COLO668 (cell line): Measurements from ENCODE around the gene SLC39A10.
A peak's percentile ranks its signal among the peaks of the same experiment; 100 is the strongest.
"Not testable (repeated sequence)": the region's sequence is repeated elsewhere in the genome, so short reads cannot be mapped to it uniquely, and the experiment has no call there.

ENCODE experiments used
- DNase-seq: peaks from one replicate; lab custom pipeline; 2025; ENCODE audit not compliant: unreplicated experiment; lab: John Stamatoyannopoulos, UW

Gene SLC39A10

DNA sequence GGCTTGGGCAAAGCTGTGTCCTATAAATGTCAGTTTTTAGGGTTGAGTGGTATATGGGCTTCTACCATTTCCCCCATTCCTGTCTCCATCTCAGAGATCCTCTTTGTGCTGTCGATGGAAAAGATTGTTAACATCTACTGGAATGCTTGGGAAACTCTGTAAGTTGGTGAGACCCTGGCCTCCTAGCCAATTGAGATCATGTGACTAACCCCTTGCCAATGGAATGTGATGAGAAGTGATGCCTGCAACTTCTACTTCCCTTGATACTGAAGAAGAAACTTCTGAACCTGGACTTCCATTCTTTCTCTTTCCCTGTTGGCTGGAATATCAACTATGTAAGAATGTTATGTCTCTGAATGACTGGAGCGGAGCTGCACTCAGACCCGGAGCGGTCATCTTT lies 14.5 kb downstream of the SLC39A10 start:
- no peak for DNase-seq

DNA sequence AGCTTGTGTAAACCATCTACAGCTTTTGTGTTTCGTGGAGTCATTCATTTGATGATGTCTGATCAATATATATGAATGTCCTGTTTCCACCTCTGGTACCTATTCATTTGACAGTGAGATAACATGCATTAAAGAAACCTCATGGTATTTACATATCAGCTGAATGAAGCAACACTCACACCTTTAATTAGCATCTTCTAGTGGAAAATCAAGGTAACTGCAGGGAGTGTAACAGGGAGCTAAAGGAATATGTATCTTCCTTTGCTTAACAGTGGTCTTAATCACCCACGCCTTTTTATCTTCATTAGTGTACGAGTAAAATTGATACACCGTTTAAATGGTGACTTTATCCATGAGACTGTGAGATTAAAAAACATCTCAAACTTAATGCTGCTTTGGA lies 15.6 kb downstream of the SLC39A10 start:
- DNase-seq = no peak

DNA sequence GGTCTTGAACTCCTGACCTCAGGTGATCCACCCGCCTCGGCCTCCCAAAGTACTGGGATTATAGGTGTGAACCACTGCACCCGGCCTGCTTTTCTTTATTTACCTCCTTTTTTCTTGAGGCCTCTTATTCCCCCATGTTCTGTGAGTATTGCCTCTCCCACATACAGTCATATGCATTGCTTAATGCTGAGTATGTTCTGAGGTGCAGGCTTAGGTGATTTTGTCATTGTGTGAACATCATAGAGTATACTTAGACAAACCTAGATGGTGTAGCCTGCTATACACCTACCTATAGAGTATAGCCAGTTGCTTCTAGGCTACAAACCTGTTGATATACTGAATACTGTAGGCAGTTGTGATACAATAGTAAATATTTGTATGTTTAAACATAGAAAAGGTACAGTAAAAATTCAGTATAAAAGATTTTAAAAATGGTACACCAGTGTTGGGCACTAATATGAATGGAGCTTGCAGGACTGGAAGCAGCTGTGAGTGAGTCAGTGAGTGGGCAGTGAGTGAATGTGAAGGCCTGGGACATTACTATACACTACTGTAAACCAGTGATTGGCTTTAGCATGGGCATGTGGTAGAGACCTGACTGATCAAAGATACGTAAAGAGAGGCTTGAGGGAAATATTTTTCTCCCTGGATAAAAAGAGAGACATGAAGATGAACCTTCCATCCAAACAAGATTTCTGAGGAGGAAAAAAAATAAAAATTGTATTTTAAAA lies 17.6 kb downstream of the SLC39A10 start:
- DNase-seq = no peak

DNA sequence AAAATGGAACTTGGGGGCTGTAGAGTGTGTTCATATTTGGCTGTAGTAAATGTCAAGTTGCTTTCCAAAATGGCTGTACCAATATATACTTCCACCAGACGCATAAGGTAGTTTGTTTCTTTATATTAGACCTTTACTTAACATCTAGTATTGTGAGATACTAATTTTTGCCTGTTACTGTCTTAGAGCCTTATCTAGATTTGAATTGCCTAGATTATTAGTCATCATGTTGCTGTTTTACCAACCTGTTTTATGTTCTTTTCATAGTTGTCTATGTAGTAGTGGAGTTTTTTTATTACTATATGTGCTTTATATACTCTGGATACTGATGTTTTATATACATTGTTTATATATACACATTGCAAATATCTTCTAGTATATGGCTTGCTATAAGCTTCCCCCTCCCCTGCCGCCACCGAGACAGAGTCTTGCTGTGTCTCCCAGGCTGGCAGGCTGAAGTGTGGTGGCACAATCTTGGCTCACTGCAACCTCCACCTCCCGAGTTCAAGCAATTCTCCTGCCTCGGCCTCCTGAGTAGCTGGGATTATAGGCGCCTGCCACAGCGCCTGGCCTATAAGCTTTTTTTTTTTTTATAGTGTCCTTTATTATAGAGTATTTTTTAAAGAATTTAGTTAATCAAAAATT lies 18.9 kb downstream of the SLC39A10 start:
- no peak for DNase-seq

DNA sequence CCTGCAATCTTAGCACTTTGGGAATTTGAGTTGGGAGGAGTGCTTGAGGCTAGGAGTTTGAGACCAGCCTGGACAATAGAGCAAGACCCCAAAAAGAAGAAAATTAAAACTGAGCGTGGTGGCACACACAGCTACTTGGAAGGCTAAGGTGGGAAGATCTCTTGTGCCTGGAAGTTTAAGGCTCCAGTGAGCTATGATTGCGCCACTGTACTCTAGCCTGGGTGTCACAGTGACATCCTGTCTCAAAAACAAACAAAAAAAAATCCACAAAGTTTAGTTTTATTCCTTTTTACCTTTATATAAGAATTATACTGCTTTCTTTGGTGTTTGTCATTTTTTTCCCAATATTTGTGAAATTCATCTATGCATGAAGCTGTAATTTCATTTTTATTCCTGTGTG lies 20.3 kb downstream of the SLC39A10 start:
- DNase-seq = no peak

DNA sequence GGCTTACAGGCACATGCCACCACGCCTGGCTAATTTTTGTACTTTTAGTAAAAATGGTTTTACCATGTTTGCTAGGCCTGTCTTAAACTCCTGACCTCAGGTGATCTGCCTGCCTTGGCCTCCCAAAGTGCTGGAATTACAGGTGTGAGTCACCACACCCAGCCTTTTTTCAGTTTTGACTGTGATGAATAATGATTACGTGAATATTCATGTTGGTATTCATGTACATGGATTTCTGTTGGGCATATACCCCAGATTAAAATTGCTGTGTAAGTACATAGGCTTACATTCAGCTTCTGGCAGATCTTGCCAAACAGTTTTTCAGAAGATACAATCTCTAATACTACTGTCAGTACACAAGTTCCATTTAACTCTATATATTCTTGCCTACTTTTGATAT lies 20.9 kb downstream of the SLC39A10 start:
- DNase-seq = no peak

DNA sequence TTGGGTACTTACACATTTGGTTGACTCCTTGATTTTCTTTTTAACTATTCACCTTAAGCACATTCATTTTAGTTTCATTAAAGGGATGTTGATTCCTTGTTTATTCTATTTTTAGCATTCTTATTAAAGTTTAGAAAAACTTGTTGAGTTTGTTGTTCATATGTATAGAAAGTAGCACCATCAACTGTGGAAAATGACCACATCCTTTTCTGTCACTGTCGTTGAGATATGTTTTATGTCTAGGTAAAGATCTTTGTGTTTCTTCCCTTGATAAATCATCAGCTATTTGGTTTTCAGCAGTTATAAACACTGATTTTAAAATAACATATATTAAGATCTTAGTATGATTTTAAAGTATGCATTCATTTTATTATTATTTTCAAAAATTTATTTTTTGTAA lies 25.1 kb downstream of the SLC39A10 start:
- no peak for DNase-seq

DNA sequence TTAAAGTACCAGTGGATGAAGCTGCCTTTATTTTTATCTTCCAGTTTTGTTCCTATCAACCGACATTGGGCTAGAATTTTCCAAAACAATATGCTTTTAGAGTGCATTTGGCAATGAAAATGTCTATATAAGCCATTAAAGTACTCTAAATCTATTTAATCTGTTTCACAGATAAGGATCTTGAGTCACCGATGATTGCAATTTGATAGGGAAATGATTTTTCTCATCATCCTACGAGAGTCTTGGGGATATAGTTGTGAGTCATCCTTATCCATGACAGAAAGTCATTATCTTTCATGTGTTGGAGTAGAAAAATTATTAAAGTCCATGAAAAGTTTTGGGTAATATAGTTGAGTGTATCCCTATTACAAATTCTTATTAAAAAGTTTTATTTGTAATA lies 26.1 kb downstream of the SLC39A10 start:
- no peak for DNase-seq

DNA sequence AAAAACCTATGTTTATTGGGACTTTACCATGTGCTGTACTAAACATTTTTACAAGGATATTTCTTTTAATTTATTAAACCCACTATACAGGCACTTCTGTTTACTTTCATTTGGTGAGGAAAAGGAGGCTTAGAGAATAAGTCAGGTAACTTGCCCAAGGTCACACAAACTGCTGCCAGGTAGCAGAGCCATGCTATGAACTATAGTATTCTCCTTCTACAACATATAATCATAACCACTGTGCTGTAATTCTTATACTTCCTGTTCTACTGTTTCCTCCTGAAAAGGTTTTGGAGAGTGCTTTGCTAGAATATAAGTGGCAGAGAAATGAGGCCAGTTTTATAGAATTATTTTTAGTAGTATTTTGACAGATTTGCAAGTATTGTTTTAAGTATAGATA lies 29.5 kb downstream of the SLC39A10 start:
- no peak for DNase-seq

DNA sequence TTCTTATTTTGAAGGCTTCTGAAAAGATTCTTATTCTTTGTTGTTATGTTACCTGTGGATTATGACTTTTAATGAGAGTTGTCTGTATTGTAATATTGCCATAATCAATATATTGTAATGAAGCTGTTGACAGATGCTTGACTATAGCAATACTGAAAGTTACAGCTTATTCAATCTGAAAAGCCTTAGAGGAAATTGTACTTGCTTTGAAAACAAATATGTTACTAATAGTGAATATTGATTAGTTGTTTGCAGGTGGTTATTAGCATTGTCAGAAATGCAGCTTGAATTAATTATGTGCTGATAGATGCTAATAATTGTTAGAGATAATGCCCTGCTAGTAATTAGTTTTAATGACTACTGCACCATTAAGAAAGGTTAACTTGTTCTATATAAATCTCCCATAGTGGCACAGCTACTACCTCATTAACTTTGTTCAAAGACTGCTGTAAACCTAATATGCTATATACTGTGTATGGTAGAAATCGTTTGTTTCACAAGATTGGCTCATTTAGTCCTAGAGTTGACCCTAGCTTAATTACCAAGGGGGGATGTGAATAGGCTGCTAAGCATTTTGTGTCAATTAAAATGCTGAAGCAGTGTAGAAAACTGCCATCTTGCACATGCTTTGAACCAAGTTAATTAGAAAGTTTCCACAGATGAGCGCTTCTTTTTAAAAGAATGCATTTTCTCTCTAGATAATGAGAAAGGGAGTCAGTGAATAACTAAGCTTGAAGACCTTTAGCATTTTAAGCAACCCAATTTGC lies 30.5 kb downstream of the SLC39A10 start:
- no peak for DNase-seq

DNA sequence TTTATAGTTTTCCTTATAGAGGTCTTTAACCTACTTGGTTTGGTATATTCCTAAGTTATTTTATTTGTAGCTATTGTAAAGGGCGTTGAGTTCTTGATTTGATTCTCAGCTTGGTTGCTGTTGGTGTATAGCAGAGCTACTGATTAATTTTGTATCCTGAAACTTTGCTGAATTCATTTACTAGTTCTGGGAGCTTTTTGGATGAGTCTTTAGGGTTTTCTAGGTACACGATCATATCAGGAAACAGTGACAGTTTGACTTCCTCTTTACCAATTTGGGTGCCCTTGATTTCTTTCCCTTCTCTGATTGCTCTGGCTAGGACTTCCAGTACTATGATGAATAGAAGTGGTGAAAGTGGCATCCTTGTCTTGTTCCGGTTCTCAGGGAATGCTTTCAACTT lies 35.5 kb downstream of the SLC39A10 start:
- DNase-seq = not testable (repeated sequence)

DNA sequence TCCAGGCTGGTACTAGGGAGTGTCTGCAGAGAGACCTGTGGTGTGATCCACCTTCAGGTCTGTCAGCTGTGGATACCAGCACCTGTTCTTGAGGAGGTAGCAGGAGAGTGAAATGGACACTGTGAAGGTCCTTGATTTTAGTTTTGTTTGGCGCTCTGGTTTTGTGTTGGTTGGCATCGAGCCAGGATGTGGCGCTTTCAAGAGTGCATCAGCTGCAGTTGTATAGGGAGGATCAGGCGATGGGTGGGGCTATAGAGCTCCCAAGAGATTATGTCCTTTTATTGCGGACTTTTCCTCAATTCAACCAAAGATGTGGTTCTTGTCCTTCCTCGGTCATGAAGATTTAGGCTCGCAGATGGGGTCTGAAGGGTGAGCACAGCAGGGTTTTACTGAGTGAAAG lies 37.5 kb downstream of the SLC39A10 start:
- peak; percentile 28 for DNase-seq

DNA sequence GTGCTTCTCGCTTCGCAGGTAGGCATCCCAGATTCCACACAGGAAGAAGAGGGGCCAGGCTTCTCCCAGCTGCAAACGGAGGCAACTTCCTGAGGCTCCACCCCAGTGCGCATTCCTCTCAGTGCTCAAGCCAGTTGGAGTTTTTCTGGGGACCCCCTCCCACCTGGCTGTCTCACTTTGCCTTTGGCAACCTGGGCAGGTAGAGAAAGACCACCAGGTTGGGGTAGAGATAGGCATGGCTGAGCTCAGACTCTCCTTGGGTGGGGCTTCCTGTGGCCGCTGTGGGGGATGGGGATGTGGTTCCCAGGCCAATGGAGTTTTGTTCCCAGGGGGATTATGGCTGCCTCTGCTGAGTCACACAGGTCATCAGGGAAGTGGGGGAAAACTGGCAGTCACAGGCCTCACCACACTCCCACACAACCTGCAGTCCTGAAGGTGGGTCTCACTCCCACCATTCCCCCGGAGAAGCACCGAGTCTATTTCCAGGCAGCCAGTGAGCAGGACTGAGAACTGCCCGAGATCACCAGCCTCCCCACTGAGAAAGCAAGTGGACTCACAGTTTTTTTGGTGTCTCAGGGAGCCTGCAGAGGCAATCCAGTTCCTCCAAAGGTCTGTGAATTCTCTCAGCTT lies 38.1 kb downstream of the SLC39A10 start:
- DNase-seq = no peak

DNA sequence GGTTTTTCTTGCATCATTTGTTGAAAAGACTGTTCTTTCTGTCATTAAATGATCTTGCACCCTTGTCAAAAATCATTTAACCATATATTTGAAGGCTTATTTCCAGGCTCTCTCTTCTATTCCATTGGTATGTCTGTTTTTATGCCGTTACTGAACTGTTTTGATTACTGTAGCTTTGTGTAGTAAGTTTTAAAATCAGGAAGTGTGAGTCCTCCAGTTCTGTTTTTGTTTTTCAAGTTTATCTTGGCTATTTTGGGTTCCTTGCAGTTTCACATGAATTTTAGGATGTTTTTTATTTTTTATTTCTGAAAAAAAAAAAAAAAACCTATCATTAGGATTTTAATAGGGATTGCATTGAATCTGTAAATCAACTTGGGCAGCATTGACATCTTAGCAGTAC lies 39.0 kb downstream of the SLC39A10 start:
- DNase-seq = no peak

DNA sequence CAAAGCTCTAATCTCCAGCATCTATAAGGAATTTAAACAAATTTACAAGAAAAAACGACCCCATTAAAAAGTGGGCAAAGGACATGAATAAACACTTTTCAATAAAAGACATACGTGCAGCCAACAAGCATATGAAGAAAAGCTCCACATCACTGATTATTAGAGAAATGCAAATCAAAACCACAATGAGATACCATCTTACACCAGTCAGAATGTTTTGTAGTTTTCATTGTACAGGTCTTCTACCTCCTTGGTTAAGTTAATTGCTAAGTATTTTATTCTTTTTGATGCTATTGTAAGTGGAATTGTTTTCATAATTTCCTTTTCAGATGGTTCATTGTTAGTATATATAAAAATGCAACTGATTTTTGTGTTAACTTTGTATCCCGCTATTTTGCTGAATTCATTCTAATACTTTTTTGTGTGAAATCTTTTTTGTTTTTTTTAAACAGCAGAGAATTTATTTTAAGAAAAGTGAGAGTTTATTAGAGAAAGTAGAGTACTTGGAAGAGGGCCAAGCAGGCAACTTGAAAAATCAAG lies 40.7 kb downstream of the SLC39A10 start:
- DNase-seq = no peak

DNA sequence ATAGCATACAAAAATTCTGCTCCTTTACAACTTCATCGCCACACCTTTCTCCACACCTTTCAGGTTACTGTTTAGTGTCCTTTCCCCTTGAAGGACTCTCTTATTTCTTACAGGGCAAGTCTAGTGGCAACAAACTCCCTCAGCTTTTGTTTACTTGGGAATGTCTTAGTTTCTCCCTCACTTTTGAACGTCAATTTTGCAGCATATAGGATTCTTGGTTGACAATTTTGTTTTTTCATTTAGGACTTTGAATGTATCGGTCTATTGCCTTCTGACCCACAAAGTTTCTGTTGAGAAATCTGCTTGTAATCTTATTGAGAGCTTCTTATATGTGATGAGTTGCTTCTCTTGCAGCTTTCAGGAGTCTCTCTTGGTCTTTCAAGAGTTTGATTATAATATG lies 43.5 kb downstream of the SLC39A10 start:
- no peak for DNase-seq

DNA sequence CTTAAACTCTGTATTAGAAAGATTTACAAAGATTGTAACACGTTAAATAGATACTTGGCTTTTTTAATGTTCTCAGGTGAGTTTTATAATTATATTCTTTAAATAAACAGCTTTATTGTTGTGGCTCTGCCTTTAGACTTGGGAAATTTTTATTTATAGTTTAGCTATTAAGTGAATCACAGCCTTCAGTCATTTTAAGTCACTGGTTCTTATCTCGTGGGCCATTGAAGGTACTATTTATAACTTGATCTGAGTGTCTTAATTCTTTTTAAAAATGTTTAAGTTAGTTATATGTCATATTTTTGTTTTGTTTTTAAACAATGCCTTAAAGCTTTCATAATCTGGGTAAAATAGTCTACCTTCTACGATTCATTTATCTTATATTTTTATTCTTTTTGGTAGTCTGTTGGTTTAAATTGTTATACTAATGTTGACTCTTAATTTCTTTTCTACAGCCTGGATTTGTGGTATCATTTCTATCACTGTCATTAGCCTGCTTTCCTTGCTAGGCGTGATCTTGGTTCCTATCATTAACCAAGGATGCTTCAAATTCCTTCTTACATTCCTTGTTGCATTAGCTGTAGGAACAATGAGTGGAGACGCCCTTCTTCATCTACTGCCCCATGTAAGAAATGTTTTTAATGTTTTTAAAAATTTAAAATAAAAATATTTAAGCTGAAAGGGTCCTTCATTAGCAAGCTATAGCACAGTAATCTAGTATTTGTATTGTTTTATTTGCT lies 49.3 kb downstream of the SLC39A10 start:
- no peak for DNase-seq

DNA sequence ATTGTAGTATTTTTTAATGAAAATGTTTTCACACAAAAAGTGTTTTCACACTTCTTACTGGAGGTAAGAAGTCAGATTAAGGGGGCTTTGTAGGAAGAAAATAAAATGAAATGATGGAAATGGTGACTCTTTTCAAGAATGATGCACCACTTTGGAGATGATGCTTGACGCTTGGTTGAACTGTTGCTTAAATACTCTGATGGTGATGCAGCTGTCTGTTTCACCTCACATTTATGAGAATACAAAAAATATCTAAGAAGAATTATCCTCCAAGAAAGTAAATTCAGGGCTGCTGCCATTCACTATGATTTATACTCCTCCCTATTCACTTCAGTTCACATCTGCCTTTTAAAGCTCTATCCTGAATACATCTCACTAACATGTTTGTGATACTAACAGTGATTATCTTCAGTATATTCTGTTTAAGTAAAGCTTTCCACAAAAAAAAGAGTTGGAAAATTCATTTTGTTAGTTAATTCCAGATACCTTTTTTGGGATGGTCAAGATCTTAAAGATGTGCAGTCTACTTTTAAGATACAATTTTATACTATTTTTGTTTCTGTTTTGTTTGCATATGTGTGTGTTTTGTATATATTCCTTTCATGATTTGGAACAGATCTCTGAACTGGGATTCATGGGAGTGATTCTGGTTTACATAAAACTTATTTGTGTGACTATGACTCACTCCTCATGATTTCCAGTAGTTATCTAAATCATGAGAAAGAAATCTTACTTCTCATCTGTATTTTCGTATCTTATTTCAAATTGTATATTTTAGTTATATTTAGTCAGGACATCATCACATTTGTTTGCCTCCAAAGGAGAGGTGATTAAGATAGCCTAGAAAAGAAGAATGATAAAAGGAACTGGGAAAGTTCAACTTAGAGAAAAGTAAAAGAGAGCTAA lies 53.1 kb downstream of the SLC39A10 start:
- no peak for DNase-seq

DNA sequence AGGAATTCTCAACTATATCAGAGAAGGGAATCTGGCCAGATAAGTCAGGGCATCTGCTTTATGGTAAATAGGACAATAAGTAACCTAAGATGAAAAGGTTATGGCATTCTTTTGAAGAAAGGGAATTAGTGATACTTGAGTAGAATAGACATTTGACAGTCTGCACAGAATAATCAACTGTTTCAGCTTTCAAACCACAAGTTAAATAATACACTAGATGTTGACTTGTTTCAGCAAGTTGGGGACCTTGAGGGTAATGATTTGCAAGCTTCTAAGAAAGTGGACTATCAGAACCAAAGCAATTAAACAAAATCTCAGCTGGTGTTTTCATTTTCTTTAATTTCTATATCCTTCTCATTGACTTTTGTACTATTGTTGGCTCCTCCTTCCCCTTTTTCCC lies 54.5 kb downstream of the SLC39A10 start:
- no peak for DNase-seq

DNA sequence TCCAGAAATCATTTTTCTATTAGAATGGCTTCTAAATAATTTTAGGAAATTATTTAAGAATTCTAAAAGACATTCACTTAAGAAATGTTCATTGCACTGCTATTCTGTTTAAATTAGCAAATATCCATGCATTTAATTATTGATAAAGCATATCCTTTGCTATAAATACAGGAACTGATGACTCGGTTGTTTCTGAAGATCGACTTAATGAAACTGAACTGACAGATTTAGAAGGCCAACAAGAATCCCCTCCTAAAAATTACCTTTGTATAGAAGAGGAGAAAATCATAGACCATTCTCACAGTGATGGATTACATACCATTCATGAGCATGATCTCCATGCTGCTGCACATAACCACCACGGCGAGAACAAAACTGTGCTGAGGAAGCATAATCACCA lies 59.4 kb downstream of the SLC39A10 start:
- DNase-seq = no peak
